Nephron progenitor cell (in vitro differentiated cells): Measurements from ENCODE around the gene SDK1.
"Not testable (repeated sequence)": the region's sequence is repeated elsewhere in the genome, so short reads cannot be mapped to it uniquely, and the experiment has no call there.

Experiments
- DNase-seq: peaks from one replicate; pipeline ENCODE4 v3.0.0; 2021
- H3K27ac Mint-ChIP-seq: 2 replicates; pipeline ENCODE4 v1.8.0; 2021; ENCODE audit warnings: mild to moderate bottlenecking, moderate library complexity, mixed read lengths
- H3K27me3 Mint-ChIP-seq: 2 replicates; pipeline ENCODE4 v1.8.0; 2021; ENCODE audit warnings: mild to moderate bottlenecking, low read depth, mixed read lengths; ENCODE audit not compliant: poor library complexity
- H3K36me3 Mint-ChIP-seq: 2 replicates; pipeline ENCODE4 v1.8.0; 2021; ENCODE audit warnings: low read depth, mixed read lengths
- H3K4me1 Mint-ChIP-seq: 2 replicates; pipeline ENCODE4 v1.8.0; 2021; ENCODE audit warnings: mixed read lengths
- H3K4me3 Mint-ChIP-seq: 2 replicates; pipeline ENCODE4 v1.8.0; 2021; ENCODE audit warnings: mild to moderate bottlenecking, moderate library complexity, mixed read lengths
- H3K9me3 Mint-ChIP-seq: 2 replicates; pipeline ENCODE4 v1.8.0; 2021; ENCODE audit warnings: mild to moderate bottlenecking, moderate library complexity, mixed read lengths
- TF ChIP-seq, protein P1 (sequence below): fragments of 200-600 bp; sonication (generic); IDR thresholded peaks from 2 replicates; pipeline ENCODE4 v1.5.0; 2021; ENCODE audit warnings: antibody characterized with exemption

Gene SDK1

DNA sequence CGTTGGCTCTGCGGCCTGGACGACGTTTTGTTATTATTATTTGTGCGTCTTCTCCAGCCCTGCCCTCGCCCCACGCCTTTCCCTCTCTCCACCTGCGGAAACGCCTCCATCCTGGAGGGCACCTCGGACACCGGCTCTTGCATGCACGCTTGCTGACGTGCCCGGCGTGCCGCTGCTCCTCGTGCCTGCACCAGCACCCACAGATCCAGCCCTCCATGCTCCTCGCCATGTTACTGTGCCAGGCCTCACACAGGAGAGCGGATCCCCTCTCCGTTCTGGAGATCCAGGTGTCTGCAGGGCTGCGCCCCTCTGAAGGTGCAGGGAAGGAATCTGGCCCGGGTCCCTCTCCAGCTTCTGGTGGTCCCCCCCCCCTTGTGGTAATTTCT lies 1007.1 kb downstream of the SDK1 start:
- peaks cover 43% of the 10 kb centered on the region for H3K9me3 Mint-ChIP-seq
- no peaks in the 10 kb centered on the region for H3K36me3 Mint-ChIP-seq
- no peak overlapping the region for H3K4me3 Mint-ChIP-seq
- H3K27me3 Mint-ChIP-seq: peaks cover 9% of the 10 kb centered on the region
- TF ChIP-seq, protein P1, sequence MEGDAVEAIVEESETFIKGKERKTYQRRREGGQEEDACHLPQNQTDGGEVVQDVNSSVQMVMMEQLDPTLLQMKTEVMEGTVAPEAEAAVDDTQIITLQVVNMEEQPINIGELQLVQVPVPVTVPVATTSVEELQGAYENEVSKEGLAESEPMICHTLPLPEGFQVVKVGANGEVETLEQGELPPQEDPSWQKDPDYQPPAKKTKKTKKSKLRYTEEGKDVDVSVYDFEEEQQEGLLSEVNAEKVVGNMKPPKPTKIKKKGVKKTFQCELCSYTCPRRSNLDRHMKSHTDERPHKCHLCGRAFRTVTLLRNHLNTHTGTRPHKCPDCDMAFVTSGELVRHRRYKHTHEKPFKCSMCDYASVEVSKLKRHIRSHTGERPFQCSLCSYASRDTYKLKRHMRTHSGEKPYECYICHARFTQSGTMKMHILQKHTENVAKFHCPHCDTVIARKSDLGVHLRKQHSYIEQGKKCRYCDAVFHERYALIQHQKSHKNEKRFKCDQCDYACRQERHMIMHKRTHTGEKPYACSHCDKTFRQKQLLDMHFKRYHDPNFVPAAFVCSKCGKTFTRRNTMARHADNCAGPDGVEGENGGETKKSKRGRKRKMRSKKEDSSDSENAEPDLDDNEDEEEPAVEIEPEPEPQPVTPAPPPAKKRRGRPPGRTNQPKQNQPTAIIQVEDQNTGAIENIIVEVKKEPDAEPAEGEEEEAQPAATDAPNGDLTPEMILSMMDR: no peak
- DNase-seq: no peak
- peaks cover 8% of the 10 kb centered on the region for H3K4me1 Mint-ChIP-seq
- H3K27ac Mint-ChIP-seq: no peak overlapping the region

DNA sequence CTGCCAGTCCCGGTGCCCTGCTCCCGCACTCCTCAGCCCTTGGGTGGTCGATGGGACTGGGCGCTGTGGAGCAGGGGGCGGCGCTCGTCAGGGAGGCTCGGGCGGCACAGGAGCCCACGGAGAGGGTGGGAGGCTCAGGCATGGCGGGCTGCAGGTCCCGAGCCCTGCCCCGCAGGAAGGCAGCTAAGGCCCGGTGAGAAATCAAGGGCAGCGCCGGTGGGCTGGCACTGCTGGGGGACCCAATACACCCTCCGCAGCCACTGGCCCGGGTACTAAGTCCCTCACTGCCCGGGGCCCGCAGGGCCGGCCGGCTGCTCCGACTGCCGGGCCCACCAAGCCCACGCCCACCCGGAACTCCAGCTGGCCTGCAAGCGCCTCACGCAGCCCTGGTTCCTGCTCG lies 1012.9 kb downstream of the SDK1 start:
- Mint-ChIP-seq H3K9me3 (peaks cover 27% of the 10 kb centered on the region), H3K27me3 (peaks cover 21% of the 10 kb centered on the region)
- not testable (repeated sequence) for DNase-seq, H3K27ac Mint-ChIP-seq, H3K4me1 Mint-ChIP-seq, H3K4me3 Mint-ChIP-seq, H3K36me3 Mint-ChIP-seq

DNA sequence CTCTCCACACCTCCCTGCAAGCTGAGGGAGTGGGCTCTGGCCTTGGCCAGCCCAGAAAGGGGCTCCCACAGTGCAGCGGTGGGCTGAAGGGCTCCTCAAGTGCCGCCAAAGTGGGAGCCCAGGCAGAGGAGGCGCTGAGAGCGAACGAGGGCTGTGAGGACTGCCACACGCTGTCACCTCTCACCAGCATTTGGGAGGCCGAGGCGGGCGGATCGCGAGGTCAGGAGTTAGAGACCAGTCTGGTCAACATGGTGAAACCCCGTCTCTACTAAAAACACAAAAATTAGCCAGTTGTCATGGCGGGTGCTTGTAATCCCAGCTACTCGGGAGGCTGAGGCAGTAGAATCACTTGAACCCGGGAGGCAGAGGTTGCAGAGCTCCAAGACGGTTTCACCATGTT lies 1013.3 kb downstream of the SDK1 start:
- H3K27ac Mint-ChIP-seq, H3K36me3 Mint-ChIP-seq, H3K4me1 Mint-ChIP-seq, DNase-seq, H3K4me3 Mint-ChIP-seq: not testable (repeated sequence)
- H3K9me3 Mint-ChIP-seq: peaks cover 28% of the 10 kb centered on the region
- peaks cover 21% of the 10 kb centered on the region for H3K27me3 Mint-ChIP-seq
